OCI-LY7 (cell line): ENCODE measurements around the gene PAK5. TPM values are rescaled to one million over a fixed set of nuclear protein-coding genes. Genes with fewer than 3 reads are reported as not detected.

Experiments used
- BruUV-seq: library from RNA; stranded (reverse); fragments of 400-500 nt; replicated peaks from 2 replicates; lab custom pipeline; 2021; lab: Mats Ljungman, UMichigan
- CTCF ChIA-PET: fragments of 300-600 bp; sonication (Branson Sonifier 250); formaldehyde crosslinking; loops from one replicate; lab custom pipeline; 2022; ENCODE audit warnings: antibody characterized with exemption; ENCODE audit not compliant: unreplicated experiment; lab: Charles Lee
- POLR2A ChIA-PET: fragments of 300-600 bp; sonication (Branson Sonifier 250); formaldehyde crosslinking; loops from one replicate; lab custom pipeline; 2022; ENCODE audit warnings: antibody characterized with exemption; lab: Charles Lee
- DNase-seq: peaks from one replicate; pipeline ENCODE4 v3.0.0-alpha.2; 2015; ENCODE audit warnings: low spot score
- H2AFZ ChIP-seq: fragments of 200-600 bp; sonication (generic), shearing (Covaris generic); 2 replicates; pipeline ENCODE4 v1.6.1; 2014; ENCODE audit warnings: mild to moderate bottlenecking, antibody characterized with exemption, low read length, moderate library complexity
- H3K27ac ChIP-seq: fragments of 200-600 bp; sonication (generic); 2 replicates; pipeline ENCODE4 v1.5.1; 2014; ENCODE audit warnings: mixed run types, low read depth, mild to moderate bottlenecking, moderate library complexity, low read length, inconsistent platforms; ENCODE audit not compliant: poor library complexity, severe bottlenecking
- H3K36me3 ChIP-seq: fragments of 200-600 bp; sonication (generic); 2 replicates; pipeline ENCODE4 v1.6.1; 2014; ENCODE audit warnings: mild to moderate bottlenecking, antibody characterized with exemption, low read length, moderate library complexity, mixed read lengths; ENCODE audit not compliant: insufficient read depth
- H3K4me1 ChIP-seq: fragments of 200-600 bp; sonication (generic); 2 replicates; pipeline ENCODE4 v1.5.1; 2014; ENCODE audit warnings: mild to moderate bottlenecking, low read length; ENCODE audit not compliant: insufficient read depth, poor library complexity, severe bottlenecking
- H3K4me2 ChIP-seq: fragments of 200-600 bp; sonication (generic); 2 replicates; pipeline ENCODE4 v1.6.1; 2014; ENCODE audit warnings: mild to moderate bottlenecking, low read length
- H3K4me3 ChIP-seq: fragments of 200-600 bp; sonication (generic); 2 replicates; pipeline ENCODE4 v1.5.1; 2014; ENCODE audit warnings: mild to moderate bottlenecking, low read depth, low read length; ENCODE audit not compliant: poor library complexity, severe bottlenecking
- H3K79me2 ChIP-seq: fragments of 200-600 bp; sonication (generic); 2 replicates; pipeline ENCODE4 v1.6.1; 2016; ENCODE audit warnings: low read depth, mild to moderate bottlenecking, low read length, moderate library complexity, mixed read lengths; ENCODE audit not compliant: insufficient read depth
- H3K9me2 ChIP-seq: fragments of 200-600 bp; sonication (generic); 2 replicates; pipeline ENCODE4 v1.6.1; 2016; ENCODE audit warnings: mild to moderate bottlenecking, low read length, mixed read lengths; ENCODE audit not compliant: insufficient read depth
- H3K9me3 ChIP-seq: fragments of 200-600 bp; sonication (generic); 2 replicates; pipeline ENCODE4 v1.6.1; 2014; ENCODE audit warnings: mild to moderate bottlenecking, mixed run types, low read length, mixed read lengths
- H4K20me1 ChIP-seq: fragments of 200-600 bp; sonication (generic); 2 replicates; pipeline ENCODE4 v1.6.1; 2014; ENCODE audit warnings: mild to moderate bottlenecking, antibody characterized with exemption, low read length, moderate library complexity, mixed read lengths; ENCODE audit not compliant: insufficient read depth
- CTCF ChIP-seq: fragments of 200-600 bp; sonication (generic); conservative IDR thresholded peaks from 2 replicates; pipeline ENCODE4 v1.5.1; 2014; ENCODE audit warnings: mild to moderate bottlenecking, antibody characterized with exemption, low read length, moderate library complexity, mixed read lengths
- EZH2phosphoT487 ChIP-seq: fragments of 200-600 bp; sonication (generic); IDR thresholded peaks from 2 replicates; pipeline ENCODE4 v1.6.1; 2018; ENCODE audit warnings: low read depth, borderline replicate concordance, mild to moderate bottlenecking, mixed run types, antibody characterized with exemption, low read length, moderate library complexity, mixed read lengths
- intact Hi-C: fragments of 100-400 bp; cut with micrococcal nuclease; formaldehyde crosslinking; loops from one replicate; pipeline ENCODE4 v1.10.0; 2022; ENCODE audit not compliant: unreplicated experiment
- total RNA-seq, 2 experiments: library from RNA; depleted of rRNA in 1 of 2; stranded (reverse); fragments of >200 nt in 1 of 2; shearing (Covaris generic) in 1 of 2; gene quantifications; 2 replicates each; pipeline ENCODE4 v1.2.3, GENCODE V29; 2014 to 2022

The PAK5 gene
- total RNA-seq, 2 experiments from 2014 or later, result not detected

- ChIA-PET POLR2A (interaction anchor here (0.5 kb wide), 1 partner anchor 619 kb away, joined by 3 read pairs; no protein-coding TSS in a partner anchor), CTCF (no interaction called here)
- no peak overlapping the region for H3K4me2 ChIP-seq
- no TSS peak for BruUV-seq
- H4K20me1 ChIP-seq, result no peaks in the 10 kb centered on the region
- TF ChIP-seq CTCF (no peak), EZH2phosphoT487 (no peak)
- H3K79me2 ChIP-seq, result no peaks in the 10 kb centered on the region
- no peak overlapping the region for H3K27ac ChIP-seq
- H3K9me3 ChIP-seq, result no peaks in the 10 kb centered on the region
- H3K36me3 ChIP-seq, result no peaks in the 10 kb centered on the region
- H3K9me2 ChIP-seq, result no peaks in the 10 kb centered on the region
- H3K4me3 ChIP-seq, result no peak overlapping the region
- H2AFZ ChIP-seq, result no peak overlapping the region
- no peak for DNase-seq
- H3K4me1 ChIP-seq, result no peaks in the 10 kb centered on the region
- intact Hi-C loops, result no loop called here
Observed at GRCh38 chr20:9520086-9520485, 318.8 kb downstream of the PAK5 start.

GRCh38 chr20:9518576-9519175 is 320.2 kb downstream of the PAK5 start:
- POLR2A ChIA-PET, result no interaction called here
- no peak overlapping the region for H3K4me3 ChIP-seq
- no peak overlapping the region for H3K27ac ChIP-seq
- no peaks in the 10 kb centered on the region for H3K9me2 ChIP-seq
- no peak overlapping the region for H3K4me2 ChIP-seq
- CTCF ChIA-PET, result no interaction called here
- no peak overlapping the region for H2AFZ ChIP-seq
- no peaks in the 10 kb centered on the region for H3K9me3 ChIP-seq
- no peak for TF ChIP-seq CTCF
- BruUV-seq, result no TSS peak
- H4K20me1 ChIP-seq, result no peaks in the 10 kb centered on the region
- no peaks in the 10 kb centered on the region for H3K36me3 ChIP-seq
- no peaks in the 10 kb centered on the region for H3K4me1 ChIP-seq
- no peak for DNase-seq
- H3K79me2 ChIP-seq, result no peaks in the 10 kb centered on the region
- intact Hi-C loops, result no loop called here

GRCh38 chr20:9517297-9518162 is 321.3 kb downstream of the PAK5 start:
- no peak overlapping the region for H3K4me3 ChIP-seq
- H3K27ac ChIP-seq, result no peak overlapping the region
- intact Hi-C loops, result no loop called here
- H3K79me2 ChIP-seq, result no peaks in the 10 kb centered on the region
- POLR2A ChIA-PET, result no interaction called here
- TF ChIP-seq EZH2phosphoT487 (no peak), CTCF (no peak)
- no peak overlapping the region for H2AFZ ChIP-seq
- H3K9me2 ChIP-seq, result no peaks in the 10 kb centered on the region
- CTCF ChIA-PET, result no interaction called here
- no peak for DNase-seq
- H4K20me1 ChIP-seq, result no peaks in the 10 kb centered on the region
- H3K4me2 ChIP-seq, result no peak overlapping the region
- no peaks in the 10 kb centered on the region for H3K4me1 ChIP-seq
- no peaks in the 10 kb centered on the region for H3K36me3 ChIP-seq
- no peaks in the 10 kb centered on the region for H3K9me3 ChIP-seq
- BruUV-seq, result no TSS peak
